Keratinocyte (primary cell): Measurements from ENCODE around the gene TAS2R43.

Source experiments
- EZH2 ChIP-seq: IDR thresholded peaks from one replicate; pipeline ENCODE4 v1.6.1; 2012; ENCODE audit warnings: inconsistent platforms, mild to moderate bottlenecking, low read length, moderate library complexity
- TF ChIP-seq, protein P1 (sequence below), 3 experiments: IDR thresholded peaks in 1 of 3; conservative IDR thresholded peaks in 1 of 3; optimal IDR thresholded peaks in 1 of 3; 2 replicates in 2 of 3; 3 replicates in 1 of 3; pipeline versions ENCODE3 to v1.5.1; 2011; ENCODE audit warnings: low read length in 3 of 3, mild to moderate bottlenecking in 3 of 3, moderate library complexity in 2 of 3, control low read depth in 1 of 3, inconsistent platforms in 1 of 3; ENCODE audit not compliant: insufficient read depth in 2 of 3; ENCODE audit errors: extremely low read depth in 1 of 3

DNA sequence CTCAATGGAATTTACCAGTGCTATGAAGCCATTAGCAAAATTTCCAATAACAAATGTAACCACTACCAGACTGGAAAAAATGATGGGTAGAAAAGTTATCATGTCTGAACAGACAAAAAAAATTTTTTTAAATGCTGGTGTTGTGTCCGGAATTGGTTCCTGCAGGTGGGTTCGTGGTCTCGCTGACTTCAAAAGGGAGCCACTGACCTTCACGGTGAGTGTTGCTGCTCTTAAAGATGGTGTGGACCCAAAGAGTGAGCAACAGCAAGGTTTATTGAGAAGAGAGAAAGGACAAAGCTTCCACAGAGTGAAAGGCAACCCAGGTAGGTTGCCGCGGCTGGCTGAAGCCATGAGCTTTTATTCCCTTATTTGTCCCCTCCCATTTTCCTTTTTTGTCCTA lies at the start of gene TAS2R43:
- TF ChIP-seq, protein P1, sequence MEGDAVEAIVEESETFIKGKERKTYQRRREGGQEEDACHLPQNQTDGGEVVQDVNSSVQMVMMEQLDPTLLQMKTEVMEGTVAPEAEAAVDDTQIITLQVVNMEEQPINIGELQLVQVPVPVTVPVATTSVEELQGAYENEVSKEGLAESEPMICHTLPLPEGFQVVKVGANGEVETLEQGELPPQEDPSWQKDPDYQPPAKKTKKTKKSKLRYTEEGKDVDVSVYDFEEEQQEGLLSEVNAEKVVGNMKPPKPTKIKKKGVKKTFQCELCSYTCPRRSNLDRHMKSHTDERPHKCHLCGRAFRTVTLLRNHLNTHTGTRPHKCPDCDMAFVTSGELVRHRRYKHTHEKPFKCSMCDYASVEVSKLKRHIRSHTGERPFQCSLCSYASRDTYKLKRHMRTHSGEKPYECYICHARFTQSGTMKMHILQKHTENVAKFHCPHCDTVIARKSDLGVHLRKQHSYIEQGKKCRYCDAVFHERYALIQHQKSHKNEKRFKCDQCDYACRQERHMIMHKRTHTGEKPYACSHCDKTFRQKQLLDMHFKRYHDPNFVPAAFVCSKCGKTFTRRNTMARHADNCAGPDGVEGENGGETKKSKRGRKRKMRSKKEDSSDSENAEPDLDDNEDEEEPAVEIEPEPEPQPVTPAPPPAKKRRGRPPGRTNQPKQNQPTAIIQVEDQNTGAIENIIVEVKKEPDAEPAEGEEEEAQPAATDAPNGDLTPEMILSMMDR (optimal IDR thresholded peaks at IDR 0.05 in 1 of 3, IDR thresholded peaks at IDR 0.05 in 1 of 3, conservative IDR thresholded peaks at IDR 0.05 in 1 of 3; ENCODE audit: extremely low read depth in 1 of 3, insufficient read depth in 2 of 3, low read length in 3 of 3), result no peak
- TF ChIP-seq EZH2, result no peak
